Esophagus squamous epithelium (tissue), 5 donors: Measurements from ENCODE around the gene HMX2. TPM values are rescaled to one million over a fixed set of nuclear protein-coding genes. Genes with fewer than 3 reads are reported as not detected.

Experiments used
- DNase-seq: peaks from one replicate; lab custom pipeline; 2025; lab: John Stamatoyannopoulos, UW
- H3K27ac ChIP-seq, 4 donors: fragments of 200-600 bp; sonication (generic); one replicate each; pipeline ENCODE4 v1.5.1; 2016 to 2019; ENCODE audit warnings: mild to moderate bottlenecking in 1 of 4
- H3K27me3 ChIP-seq, 4 donors: fragments of 200-600 bp; sonication (generic); 1 replicate in 3 of 4; 2 replicates in 1 of 4; pipeline versions ENCODE4 v1.5.1 to v1.6.0; 2017 to 2021; ENCODE audit warnings: antibody characterized with exemption in 1 of 4
- H3K36me3 ChIP-seq, 3 donors: fragments of 200-600 bp; sonication (generic); one replicate each; pipeline ENCODE4 v1.5.1; 2016 to 2019
- H3K4me1 ChIP-seq, 3 donors: fragments of 200-600 bp; sonication (generic); one replicate each; pipeline ENCODE4 v1.5.1; 2017 to 2019
- H3K4me3 ChIP-seq, 4 donors: fragments of 200-600 bp; sonication (generic); 1 replicate in 3 of 4; 2 replicates in 1 of 4; pipeline ENCODE4 v1.5.1; 2016 to 2019; ENCODE audit warnings: mild to moderate bottlenecking in 2 of 4, moderate library complexity in 1 of 4
- H3K9me3 ChIP-seq, 3 donors: fragments of 200-600 bp; sonication (generic); one replicate each; pipeline ENCODE4 v1.5.1; 2016 to 2019
- POLR2A ChIP-seq, 4 donors: fragments of 450-650 bp; IDR thresholded peaks; one replicate each; pipeline ENCODE4 v1.6.1; 2017; ENCODE audit warnings: antibody characterized with exemption in 4 of 4, mild to moderate bottlenecking in 4 of 4, moderate library complexity in 3 of 4
- WGBS, 2 donors: methylation state at CpG; one replicate each; pipeline ENCODE4 v1.1.5; 2018; 5-methylcytosine and 5-hydroxymethylcytosine counted together
- intact Hi-C: fragments of 100-400 bp; cut with DNase I; formaldehyde crosslinking; loops from one replicate; pipeline ENCODE4 v1.15.0; 2022
- total RNA-seq, 4 donors: library from RNA; depleted of rRNA; stranded (reverse); fragments of >200 nt; gene quantifications; one replicate each; pipeline ENCODE4 v1.1.0, GENCODE V29; 2016
- TF ChIP-seq, protein P1 (sequence below), 6 experiments: fragments of 450-650 bp in 4 of 6; fragments of 200-600 bp in 2 of 6; sonication (generic) in 2 of 6; IDR thresholded peaks; one replicate each; pipeline ENCODE4 v1.5.1; 2016 to 2019; ENCODE audit warnings: antibody characterized with exemption in 6 of 6, mild to moderate bottlenecking in 4 of 6, moderate library complexity in 4 of 6
- donor health status: DM: yes; HTN: yes; CAD: no.

Gene HMX2
- total RNA-seq, 4 donors from 2014 or later: not detected

DNA sequence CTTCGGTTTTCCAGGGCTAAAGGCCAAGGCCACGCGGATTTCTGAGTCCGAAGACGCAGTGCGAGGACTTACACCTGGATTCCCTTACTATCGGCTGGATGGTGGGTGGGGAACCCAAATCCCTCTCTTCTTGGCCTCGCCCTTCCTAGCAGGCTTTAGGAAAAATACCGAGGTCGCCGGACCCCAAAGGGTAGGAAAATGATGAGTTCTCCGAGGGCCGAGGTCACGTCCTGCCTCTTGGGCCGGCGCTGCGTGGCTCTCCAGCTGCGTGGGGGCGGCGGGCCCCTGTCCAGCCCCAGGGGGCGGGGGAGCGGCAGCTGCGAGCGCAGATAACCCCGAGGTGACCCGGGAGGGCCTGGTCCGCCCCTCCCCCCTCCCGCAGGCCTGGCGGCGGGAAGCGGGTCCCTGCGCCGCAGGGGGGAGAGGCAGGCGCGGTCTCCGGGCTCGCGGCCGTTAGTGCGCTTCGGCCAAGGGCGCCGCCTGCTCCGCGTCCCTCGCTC, 13.0 kb upstream of the HMX2 start:
- Histone ChIP-seq H3K36me3 (no peaks in the 10 kb centered on the region), H3K4me3 (peak overlapping the region in 3 of 4 donors; percentile 27 to 61 (median 46)), H3K4me1 (peaks cover 48 to 64% (median 51%) of the 10 kb centered on the region in 3 donors), H3K27me3 (peaks cover 56 to 100% (median 67%) of the 10 kb centered on the region in 4 donors), H3K27ac (no peak overlapping the region), H3K9me3 (no peaks in the 10 kb centered on the region)
- TF ChIP-seq, protein P1, sequence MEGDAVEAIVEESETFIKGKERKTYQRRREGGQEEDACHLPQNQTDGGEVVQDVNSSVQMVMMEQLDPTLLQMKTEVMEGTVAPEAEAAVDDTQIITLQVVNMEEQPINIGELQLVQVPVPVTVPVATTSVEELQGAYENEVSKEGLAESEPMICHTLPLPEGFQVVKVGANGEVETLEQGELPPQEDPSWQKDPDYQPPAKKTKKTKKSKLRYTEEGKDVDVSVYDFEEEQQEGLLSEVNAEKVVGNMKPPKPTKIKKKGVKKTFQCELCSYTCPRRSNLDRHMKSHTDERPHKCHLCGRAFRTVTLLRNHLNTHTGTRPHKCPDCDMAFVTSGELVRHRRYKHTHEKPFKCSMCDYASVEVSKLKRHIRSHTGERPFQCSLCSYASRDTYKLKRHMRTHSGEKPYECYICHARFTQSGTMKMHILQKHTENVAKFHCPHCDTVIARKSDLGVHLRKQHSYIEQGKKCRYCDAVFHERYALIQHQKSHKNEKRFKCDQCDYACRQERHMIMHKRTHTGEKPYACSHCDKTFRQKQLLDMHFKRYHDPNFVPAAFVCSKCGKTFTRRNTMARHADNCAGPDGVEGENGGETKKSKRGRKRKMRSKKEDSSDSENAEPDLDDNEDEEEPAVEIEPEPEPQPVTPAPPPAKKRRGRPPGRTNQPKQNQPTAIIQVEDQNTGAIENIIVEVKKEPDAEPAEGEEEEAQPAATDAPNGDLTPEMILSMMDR (IDR thresholded peaks at IDR 0.05): no peak
- TF ChIP-seq POLR2A (IDR thresholded peaks at IDR 0.05): no peak
- 2% methylated on average over 8 to 9 of the region's 46 CpGs for WGBS, 2 donors
- intact Hi-C loops: loop anchor here (10.0 kb wide), 1 partner anchor 230 kb away; no protein-coding TSS in a partner anchor
- DNase-seq: no peak

DNA sequence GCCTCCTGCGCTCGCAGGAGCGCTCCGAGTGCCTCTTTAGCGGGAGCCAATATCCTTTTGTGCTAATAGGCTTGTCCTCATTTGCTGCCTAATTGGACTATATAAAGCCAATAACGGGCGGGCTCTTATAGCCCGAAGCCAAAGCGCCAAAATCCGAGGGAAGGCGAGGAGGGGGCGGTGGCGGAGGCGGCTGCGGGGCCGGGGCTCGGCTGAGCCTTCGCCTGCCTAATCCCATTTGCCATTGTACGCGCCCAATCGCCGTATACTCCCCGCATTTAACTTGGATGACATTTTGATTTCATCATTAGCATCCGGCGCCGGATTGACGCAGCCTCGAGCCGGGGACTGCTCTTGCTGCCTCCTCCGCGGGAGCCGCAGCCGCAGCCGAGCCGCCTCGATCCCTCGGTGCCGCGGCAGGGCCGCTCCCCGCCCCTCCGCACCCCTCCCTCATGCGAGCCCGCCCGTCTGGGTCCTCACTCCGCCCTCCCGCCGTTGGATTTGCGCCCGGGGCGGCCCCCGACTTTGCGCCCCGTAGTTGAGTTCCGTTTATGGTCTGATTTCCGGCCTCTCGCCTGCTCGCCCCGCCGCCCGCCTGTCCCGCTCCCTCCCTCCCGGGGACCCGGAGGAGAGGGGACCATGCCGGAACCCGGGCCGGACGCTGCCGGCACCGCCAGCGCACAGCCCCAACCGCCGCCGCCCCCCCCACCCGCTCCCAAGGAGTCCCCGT, 12.4 kb upstream of the HMX2 start, which contains the start of gene HMX3:
HMX3 (plus strand) TSS at position 556 of the 727 bp plus-strand sequence; CDS start at position 637, 81 bp downstream.
- Histone ChIP-seq H3K27ac (no peak within 1 kb of the TSS), H3K27me3 (peaks cover 61 to 100% (median 73%) of the 10 kb centered on the region in 4 donors), H3K4me1 (peaks cover 52 to 71% (median 56%) of the 10 kb centered on the region in 3 donors), H3K36me3 (no peaks in the 10 kb centered on the region), H3K4me3 (peak within 1 kb of the TSS; percentile 7 to 61 (median 36)), H3K9me3 (no peaks in the 10 kb centered on the region)
- 4% methylated on average over 5 of the region's 76 CpGs; no CpG with 5 or more reads in 1 of the 2 donors for WGBS, 2 donors
- no peak for DNase-seq
- TF ChIP-seq, protein P1 (IDR thresholded peaks at IDR 0.05): no peak
- no peak for TF ChIP-seq POLR2A (IDR thresholded peaks at IDR 0.05)
- intact Hi-C loops: loop anchor here (10.0 kb wide), 1 partner anchor 229 kb away; no protein-coding TSS in a partner anchor

DNA sequence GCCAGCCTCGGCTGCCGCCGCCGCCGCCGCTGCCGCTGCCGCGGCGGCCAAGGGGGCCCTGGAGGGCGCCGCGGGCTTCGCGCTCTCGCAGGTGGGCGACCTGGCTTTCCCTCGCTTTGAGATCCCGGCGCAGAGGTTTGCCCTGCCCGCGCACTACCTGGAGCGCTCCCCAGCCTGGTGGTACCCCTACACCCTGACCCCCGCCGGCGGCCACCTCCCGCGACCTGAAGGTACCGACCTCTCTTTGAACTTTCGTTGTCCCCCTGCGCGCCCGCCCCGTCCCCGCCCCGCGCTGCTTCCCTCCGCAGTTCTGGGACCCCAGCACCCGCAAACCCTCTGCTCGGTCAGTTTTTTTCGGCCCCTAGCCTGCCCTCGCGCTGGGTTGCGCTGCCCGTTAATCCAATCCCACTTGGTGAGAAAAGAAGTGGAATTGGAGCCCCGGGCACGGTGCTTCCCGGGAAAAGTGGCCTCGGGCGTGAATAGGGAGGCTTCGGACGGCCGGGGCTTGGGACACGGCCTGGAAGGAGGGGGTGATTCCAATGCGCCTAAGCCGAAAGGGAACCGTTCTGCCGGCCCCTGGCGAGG, 11.6 kb upstream of the HMX2 start:
- TF ChIP-seq, protein P1 (IDR thresholded peaks at IDR 0.05): no peak
- no peak for TF ChIP-seq POLR2A (IDR thresholded peaks at IDR 0.05)
- Histone ChIP-seq H3K4me3 (peak overlapping the region in 2 of 4 donors; percentile 46 to 61), H3K27me3 (peaks cover 61 to 100% (median 79%) of the 10 kb centered on the region in 4 donors), H3K36me3 (no peaks in the 10 kb centered on the region), H3K9me3 (no peaks in the 10 kb centered on the region), H3K27ac (no peak overlapping the region), H3K4me1 (peaks cover 52 to 71% (median 56%) of the 10 kb centered on the region in 3 donors)
- WGBS, 2 donors: 3 to 4% methylated on average over 5 to 25 of the region's 59 CpGs
- DNase-seq: no peak
- intact Hi-C loops: loop anchor here (10.0 kb wide), 1 partner anchor 228 kb away; no protein-coding TSS in a partner anchor

DNA sequence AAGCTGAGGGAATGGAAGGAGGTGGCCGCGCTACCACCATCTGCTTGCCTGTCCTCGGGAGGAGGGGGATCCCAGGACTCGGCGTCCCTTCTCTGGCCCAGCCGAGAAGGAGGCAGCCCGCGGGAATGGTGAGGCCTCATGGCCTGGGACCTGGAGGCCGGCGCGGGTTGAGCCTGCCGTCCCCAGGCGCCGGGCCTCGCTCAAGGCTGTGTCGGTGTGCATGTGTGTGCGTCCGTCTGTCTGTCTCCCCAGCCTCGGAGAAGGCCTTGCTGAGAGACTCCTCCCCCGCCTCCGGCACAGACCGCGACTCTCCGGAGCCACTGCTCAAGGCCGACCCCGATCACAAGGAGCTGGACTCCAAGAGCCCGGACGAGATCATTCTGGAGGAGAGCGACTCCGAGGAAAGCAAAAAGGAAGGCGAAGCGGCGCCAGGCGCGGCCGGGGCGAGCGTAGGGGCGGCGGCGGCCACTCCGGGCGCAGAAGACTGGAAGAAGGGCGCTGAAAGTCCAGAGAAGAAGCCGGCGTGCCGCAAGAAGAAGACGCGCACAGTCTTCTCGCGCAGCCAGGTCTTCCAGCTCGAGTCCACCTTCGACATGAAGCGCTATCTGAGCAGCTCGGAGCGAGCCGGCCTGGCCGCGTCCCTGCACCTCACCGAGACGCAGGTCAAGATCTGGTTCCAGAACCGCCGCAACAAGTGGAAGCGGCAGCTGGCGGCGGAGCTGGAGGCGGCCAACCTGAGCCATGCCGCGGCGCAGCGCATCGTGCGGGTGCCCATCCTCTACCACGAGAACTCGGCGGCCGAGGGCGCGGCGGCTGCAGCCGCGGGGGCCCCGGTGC, 10.9 kb upstream of the HMX2 start:
- peaks cover 61 to 100% (median 83%) of the 10 kb centered on the region in 4 donors for H3K27me3 ChIP-seq
- no peak for DNase-seq
- 4 to 40% methylated on average over 1 to 17 of the region's 83 CpGs for WGBS, 2 donors
- TF ChIP-seq, protein P1 (IDR thresholded peaks at IDR 0.05): no peak
- TF ChIP-seq POLR2A (IDR thresholded peaks at IDR 0.05): no peak
- H3K9me3 ChIP-seq: no peaks in the 10 kb centered on the region
- peak overlapping the region in 3 of 4 donors; percentile 13 to 61 (median 46) for H3K4me3 ChIP-seq
- H3K36me3 ChIP-seq: no peaks in the 10 kb centered on the region
- H3K27ac ChIP-seq: no peak overlapping the region
- intact Hi-C loops: loop anchor here (10.0 kb wide), 1 partner anchor 228 kb away; no protein-coding TSS in a partner anchor
- peaks cover 52 to 71% (median 56%) of the 10 kb centered on the region in 3 donors for H3K4me1 ChIP-seq
